Caco-2 (cell line): Measurements from ENCODE around the gene PRICKLE1. TPM values are rescaled to one million over a fixed set of nuclear protein-coding genes. Genes with fewer than 3 reads are reported as not detected.

Source experiments
- BruUV-seq: library from RNA; stranded (reverse); fragments of 400-500 nt; replicated peaks from 2 replicates; lab custom pipeline; 2021; lab: Mats Ljungman, UMichigan
- CTCF ChIA-PET: fragments of 300-600 bp; sonication (Branson Sonifier 250); formaldehyde crosslinking; loops from one replicate; lab custom pipeline; 2022; ENCODE audit warnings: antibody characterized with exemption; lab: Charles Lee
- POLR2A ChIA-PET: fragments of 300-600 bp; sonication (Branson Sonifier 250); formaldehyde crosslinking; loops from one replicate; lab custom pipeline; 2022; ENCODE audit warnings: antibody characterized with exemption; lab: Charles Lee
- DNase-seq, 2 experiments: peaks; one replicate each; pipeline versions ENCODE4 v3.0.0 to v3.0.0-alpha.2; 2020 to 2022
- H3K27me3 ChIP-seq: replicated peaks from 2 replicates; pipeline ENCODE4 v1.6.0; 2011; ENCODE audit warnings: low read length; ENCODE audit not compliant: control insufficient read depth, insufficient read depth
- H3K36me3 ChIP-seq: 2 replicates; pipeline ENCODE4 v1.5.1; 2011; ENCODE audit warnings: low read length; ENCODE audit not compliant: control insufficient read depth, insufficient read depth
- H3K4me1 ChIP-seq: fragments of 250-450 bp; sonication (Bioruptor Pico); 2 replicates; pipeline ENCODE4 v1.5.1; 2020; ENCODE audit warnings: mild to moderate bottlenecking
- H3K4me3 ChIP-seq: 2 replicates; pipeline ENCODE4 v1.5.1; 2011; ENCODE audit warnings: low read depth, mild to moderate bottlenecking, control low read depth, low read length
- H3K9me3 ChIP-seq: fragments of 250-450 bp; sonication (Bioruptor Pico); 2 replicates; pipeline ENCODE4 v1.5.1; 2020; ENCODE audit warnings: mild to moderate bottlenecking, moderate library complexity
- H3K27ac Mint-ChIP-seq: one replicate; pipeline ENCODE4 v1.8.0; 2022; ENCODE audit warnings: mixed read lengths; ENCODE audit not compliant: unreplicated experiment
- H3K27me3 Mint-ChIP-seq: one replicate; pipeline ENCODE4 v1.8.0; 2022; ENCODE audit warnings: mixed read lengths; ENCODE audit not compliant: insufficient read depth, unreplicated experiment
- H3K36me3 Mint-ChIP-seq: one replicate; pipeline ENCODE4 v1.8.0; 2022; ENCODE audit warnings: mild to moderate bottlenecking, mixed read lengths; ENCODE audit not compliant: insufficient read depth, unreplicated experiment
- H3K4me1 Mint-ChIP-seq: one replicate; pipeline ENCODE4 v1.8.0; 2022; ENCODE audit warnings: low read depth, mixed read lengths; ENCODE audit not compliant: unreplicated experiment
- H3K4me3 Mint-ChIP-seq: one replicate; pipeline ENCODE4 v1.8.0; 2022; ENCODE audit warnings: mild to moderate bottlenecking, moderate library complexity, mixed read lengths; ENCODE audit not compliant: unreplicated experiment
- H3K9me3 Mint-ChIP-seq: one replicate; pipeline ENCODE4 v1.8.0; 2022; ENCODE audit warnings: mixed read lengths; ENCODE audit not compliant: unreplicated experiment
- CTCF ChIP-seq, 2 experiments: fragments of 200-600 bp in 1 of 2; IDR thresholded peaks; 1 replicate in 1 of 2; 2 replicates in 1 of 2; pipeline versions ENCODE4 v1.5.1 to v1.8.0; 2011 to 2022; ENCODE audit warnings: antibody characterized with exemption in 1 of 2, control low read depth in 1 of 2, inconsistent platforms in 1 of 2, low read depth in 1 of 2, low read length in 1 of 2, mild to moderate bottlenecking in 1 of 2, moderate library complexity in 1 of 2; ENCODE audit not compliant: insufficient read depth in 1 of 2, severe bottlenecking in 1 of 2, unreplicated experiment in 1 of 2
- intact Hi-C: fragments of 100-400 bp; cut with micrococcal nuclease; formaldehyde crosslinking; loops from one replicate; pipeline ENCODE4 v1.10.0; 2022; ENCODE audit not compliant: unreplicated experiment
- total RNA-seq: library from RNA; stranded (reverse); gene quantifications from 2 replicates; pipeline ENCODE4 v1.2.3, GENCODE V29; 2022

Gene PRICKLE1
- total RNA-seq, 1 experiment from 2014 or later = 4.5 TPM

GRCh38 chr12:42448841-42449240 lies 140.7 kb downstream of the PRICKLE1 start:
- peaks cover 2% of the 10 kb centered on the region; the same call in 1 of the 2 replicates for H3K36me3 ChIP-seq
- POLR2A ChIA-PET = no interaction called here

GRCh38 chr12:42447371-42447786 lies 142.2 kb downstream of the PRICKLE1 start:
- no peaks in the 10 kb centered on the region for H3K27me3 ChIP-seq
- H3K27me3 Mint-ChIP-seq = no peaks in the 10 kb centered on the region
- H3K4me1 ChIP-seq = peaks cover 17% of the 10 kb centered on the region
- no TSS peak for BruUV-seq
- no peaks in the 10 kb centered on the region for H3K4me1 Mint-ChIP-seq
- H3K27ac Mint-ChIP-seq = no peak overlapping the region
- DNase-seq = no peak
- H3K4me3 Mint-ChIP-seq = no peak overlapping the region
- CTCF ChIA-PET = interaction anchor here (0.6 kb wide), 1 partner anchor 132 kb away, joined by 3 read pairs; no protein-coding TSS in a partner anchor
- peaks cover 9% of the 10 kb centered on the region; the same call in 1 of the 2 replicates for H3K9me3 ChIP-seq
- H3K9me3 Mint-ChIP-seq = no peaks in the 10 kb centered on the region
- H3K36me3 ChIP-seq = peaks cover 4% of the 10 kb centered on the region
- no peak overlapping the region for H3K4me3 ChIP-seq
- H3K36me3 Mint-ChIP-seq = peaks cover 54% of the 10 kb centered on the region
- POLR2A ChIA-PET = no interaction called here
- no peak for TF ChIP-seq CTCF (IDR thresholded peaks at IDR 0.05; ENCODE audit: insufficient read depth in 1 of 2, low read depth in 1 of 2, low read length in 1 of 2, severe bottlenecking in 1 of 2, unreplicated experiment in 1 of 2)
- intact Hi-C loops = no loop called here

More at GRCh38 chr12:42448841-42449240, 140.7 kb downstream of the PRICKLE1 start:
- H3K27me3 Mint-ChIP-seq = no peaks in the 10 kb centered on the region
- no peak overlapping the region for H3K4me3 ChIP-seq
- peaks cover 40% of the 10 kb centered on the region for H3K36me3 Mint-ChIP-seq
- H3K9me3 ChIP-seq = 0 out of 2 replicates have a peak, but pooled peaks cover 4% of the 10 kb centered on the region
- H3K27ac Mint-ChIP-seq = no peak overlapping the region
- no TSS peak for BruUV-seq
- H3K9me3 Mint-ChIP-seq = no peaks in the 10 kb centered on the region
- H3K4me1 Mint-ChIP-seq = no peaks in the 10 kb centered on the region
- H3K27me3 ChIP-seq = no peaks in the 10 kb centered on the region
- CTCF ChIA-PET = no interaction called here
- intact Hi-C loops = no loop called here
- no peak for TF ChIP-seq CTCF (IDR thresholded peaks at IDR 0.05; ENCODE audit: insufficient read depth in 1 of 2, low read depth in 1 of 2, low read length in 1 of 2, severe bottlenecking in 1 of 2, unreplicated experiment in 1 of 2)
- H3K4me1 ChIP-seq = peaks cover 7% of the 10 kb centered on the region; the same call in 1 of the 2 replicates
- no peak for DNase-seq
- H3K4me3 Mint-ChIP-seq = no peak overlapping the region

GRCh38 chr12:42446761-42447160 lies 142.8 kb downstream of the PRICKLE1 start:
- Mint-ChIP-seq H3K27ac (no peak overlapping the region), H3K36me3 (peaks cover 57% of the 10 kb centered on the region), H3K9me3 (no peaks in the 10 kb centered on the region), H3K4me3 (no peak overlapping the region), H3K27me3 (no peaks in the 10 kb centered on the region), H3K4me1 (peaks cover 6% of the 10 kb centered on the region)
- H3K9me3 ChIP-seq = peaks cover 9% of the 10 kb centered on the region; the same call in 1 of the 2 replicates
- ChIA-PET CTCF (interaction anchor here (0.6 kb wide), 1 partner anchor 133 kb away, joined by 3 read pairs; no protein-coding TSS in a partner anchor), POLR2A (no interaction called here)
- H3K4me1 ChIP-seq = peaks cover 24% of the 10 kb centered on the region
- no peaks in the 10 kb centered on the region for H3K27me3 ChIP-seq
- BruUV-seq = no TSS peak
- H3K4me3 ChIP-seq = no peak overlapping the region
- no peak for TF ChIP-seq CTCF (IDR thresholded peaks at IDR 0.05; ENCODE audit: insufficient read depth in 1 of 2, low read depth in 1 of 2, low read length in 1 of 2, severe bottlenecking in 1 of 2, unreplicated experiment in 1 of 2)
- intact Hi-C loops = no loop called here
- peaks cover 4% of the 10 kb centered on the region for H3K36me3 ChIP-seq
- no peak for DNase-seq
